Loucy (cell line): ENCODE data around the gene SFSWAP.
"Not testable (repeated sequence)": the region's sequence is repeated elsewhere in the genome, so short reads cannot be mapped to it uniquely, and the experiment has no call there.

Experiments
- H2AFZ ChIP-seq: fragments of 200-600 bp; sonication (generic); 2 replicates; pipeline ENCODE4 v1.6.0; 2016; ENCODE audit warnings: antibody characterized with exemption, mild to moderate bottlenecking, low read length, moderate library complexity
- H3F3A ChIP-seq: fragments of 200-600 bp; 2 replicates; pipeline ENCODE4 v1.6.0; 2016; ENCODE audit warnings: antibody characterized with exemption, low read depth, mild to moderate bottlenecking
- H3K27me3 ChIP-seq: fragments of 200-600 bp; sonication (generic); 2 replicates; pipeline ENCODE4 v1.6.1; 2014; ENCODE audit warnings: low read length, mild to moderate bottlenecking; ENCODE audit not compliant: insufficient read depth, poor library complexity, severe bottlenecking
- H3K36me3 ChIP-seq: fragments of 200-600 bp; sonication (generic); 2 replicates; pipeline ENCODE4 v1.6.1; 2016; ENCODE audit warnings: low read length; ENCODE audit not compliant: insufficient read depth
- H3K4me1 ChIP-seq: fragments of 200-600 bp; sonication (generic); 2 replicates; pipeline ENCODE4 v1.5.1; 2014; ENCODE audit warnings: low read length, mild to moderate bottlenecking; ENCODE audit not compliant: insufficient read depth, poor library complexity, severe bottlenecking
- H3K4me2 ChIP-seq: fragments of 200-600 bp; sonication (generic); 2 replicates; pipeline ENCODE4 v1.6.0; 2014; ENCODE audit warnings: antibody characterized with exemption, low read length, low read depth, mild to moderate bottlenecking; ENCODE audit not compliant: poor library complexity, severe bottlenecking
- H3K4me3 ChIP-seq: fragments of 200-600 bp; sonication (generic); 2 replicates; pipeline ENCODE4 v1.5.1; 2014; ENCODE audit warnings: low read length, mild to moderate bottlenecking, mixed read lengths; ENCODE audit not compliant: poor library complexity, severe bottlenecking
- H3K79me2 ChIP-seq: fragments of 200-600 bp; sonication (generic); 2 replicates; pipeline ENCODE4 v1.6.1; 2014; ENCODE audit warnings: low read length; ENCODE audit not compliant: insufficient read depth
- H3K9ac ChIP-seq: fragments of 200-600 bp; sonication (generic); 2 replicates; pipeline ENCODE4 v1.6.0; 2014; ENCODE audit warnings: mild to moderate bottlenecking, low read depth, low read length, moderate library complexity; ENCODE audit not compliant: poor library complexity, severe bottlenecking
- H3K9me2 ChIP-seq: fragments of 200-600 bp; sonication (generic); replicated peaks from 2 replicates; pipeline ENCODE4 v1.6.1; 2016; ENCODE audit warnings: low read depth, low read length, mixed read lengths
- H3K9me3 ChIP-seq: fragments of 200-600 bp; sonication (generic); 2 replicates; pipeline ENCODE4 v1.6.1; 2014; ENCODE audit warnings: mild to moderate bottlenecking, antibody characterized with exemption, low read length, low read depth; ENCODE audit not compliant: insufficient read depth
- H4K20me1 ChIP-seq: fragments of 200-600 bp; sonication (generic); 2 replicates; pipeline ENCODE4 v1.6.0; 2014; ENCODE audit warnings: antibody characterized with exemption, low read length, mild to moderate bottlenecking; ENCODE audit not compliant: insufficient read depth, poor library complexity, severe bottlenecking
- CTCF ChIP-seq: fragments of 200-600 bp; sonication (generic); conservative IDR thresholded peaks from 2 replicates; pipeline ENCODE4 v1.5.1; 2014; ENCODE audit warnings: mild to moderate bottlenecking, antibody characterized with exemption, low read length
- EZH2phosphoT487 ChIP-seq: fragments of 200-600 bp; IDR thresholded peaks from 2 replicates; pipeline ENCODE4 v1.6.1; 2018; ENCODE audit warnings: antibody characterized with exemption, mild to moderate bottlenecking, moderate library complexity, borderline replicate concordance

The SFSWAP gene

GRCh38 chr12:131740626-131741025, 29.7 kb downstream of the SFSWAP start:
- H2AFZ ChIP-seq: no peak overlapping the region
- H3K9me2 ChIP-seq: no peaks in the 10 kb centered on the region
- H3K4me1 ChIP-seq: no peaks in the 10 kb centered on the region
- no peak overlapping the region for H3K4me3 ChIP-seq
- peaks cover 20% of the 10 kb centered on the region for H3K9me3 ChIP-seq
- H3F3A ChIP-seq: no peaks in the 10 kb centered on the region
- peaks cover 64% of the 10 kb centered on the region; the same call in 1 of the 2 replicates for H3K36me3 ChIP-seq
- H4K20me1 ChIP-seq: no peaks in the 10 kb centered on the region
- no peaks in the 10 kb centered on the region for H3K27me3 ChIP-seq
- H3K79me2 ChIP-seq: no peaks in the 10 kb centered on the region
- H3K4me2 ChIP-seq: no peak overlapping the region
- no peak overlapping the region for H3K9ac ChIP-seq
- TF ChIP-seq CTCF (no peak), EZH2phosphoT487 (no peak)

- not testable (repeated sequence) for H3K27me3 ChIP-seq, H3K9me2 ChIP-seq, H3K9ac ChIP-seq, H4K20me1 ChIP-seq, H3K4me2 ChIP-seq, H3K4me1 ChIP-seq, H3K79me2 ChIP-seq, H3K4me3 ChIP-seq, H3F3A ChIP-seq, H2AFZ ChIP-seq
- H3K9me3 ChIP-seq: peaks cover 20% of the 10 kb centered on the region
- H3K36me3 ChIP-seq: peaks cover 68% of the 10 kb centered on the region; the same call in 1 of the 2 replicates
Observed at GRCh38 chr12:131742761-131743160, 31.9 kb downstream of the SFSWAP start.

- H3K4me3 ChIP-seq, H3F3A ChIP-seq: not testable (repeated sequence)
- H3K36me3 ChIP-seq: peaks cover 70% of the 10 kb centered on the region; the same call in 1 of the 2 replicates
Observed at GRCh38 chr12:131743410-131743809, 32.5 kb downstream of the SFSWAP start.

GRCh38 chr12:131743880-131744279, 33.0 kb downstream of the SFSWAP start:
- not testable (repeated sequence) for H3K4me1 ChIP-seq, H3K27me3 ChIP-seq, H3K79me2 ChIP-seq, H3F3A ChIP-seq, H4K20me1 ChIP-seq, H3K4me3 ChIP-seq, H2AFZ ChIP-seq, H3K9me2 ChIP-seq, H3K4me2 ChIP-seq, H3K9ac ChIP-seq
- H3K9me3 ChIP-seq: peaks cover 20% of the 10 kb centered on the region
- H3K36me3 ChIP-seq: peaks cover 74% of the 10 kb centered on the region; the same call in 1 of the 2 replicates

More at GRCh38 chr12:131743410-131743809, 32.5 kb downstream of the SFSWAP start:
- H3K79me2 ChIP-seq, H3K9ac ChIP-seq, H4K20me1 ChIP-seq, H2AFZ ChIP-seq, H3K4me1 ChIP-seq, H3K27me3 ChIP-seq, H3K9me2 ChIP-seq, H3K4me2 ChIP-seq: not testable (repeated sequence)
- peaks cover 20% of the 10 kb centered on the region for H3K9me3 ChIP-seq

- H3K4me3 ChIP-seq, H3K4me2 ChIP-seq, H3K4me1 ChIP-seq, H4K20me1 ChIP-seq, H3F3A ChIP-seq, H3K79me2 ChIP-seq, H3K9ac ChIP-seq, H3K9me2 ChIP-seq, H2AFZ ChIP-seq, H3K27me3 ChIP-seq: not testable (repeated sequence)
- peaks cover 20% of the 10 kb centered on the region for H3K9me3 ChIP-seq
- H3K36me3 ChIP-seq: peaks cover 81% of the 10 kb centered on the region; the same call in 1 of the 2 replicates
Observed at GRCh38 chr12:131744675-131745074, 33.8 kb downstream of the SFSWAP start.
